GM21515 (cell line): ENCODE measurements around the gene CDH18.

Source experiments
- ATAC-seq: cut with Tn5 transposase; IDR thresholded peaks from one replicate; pipeline ENCODE4 v1.9.1; 2021; ENCODE audit not compliant: unreplicated experiment

Gene CDH18

DNA sequence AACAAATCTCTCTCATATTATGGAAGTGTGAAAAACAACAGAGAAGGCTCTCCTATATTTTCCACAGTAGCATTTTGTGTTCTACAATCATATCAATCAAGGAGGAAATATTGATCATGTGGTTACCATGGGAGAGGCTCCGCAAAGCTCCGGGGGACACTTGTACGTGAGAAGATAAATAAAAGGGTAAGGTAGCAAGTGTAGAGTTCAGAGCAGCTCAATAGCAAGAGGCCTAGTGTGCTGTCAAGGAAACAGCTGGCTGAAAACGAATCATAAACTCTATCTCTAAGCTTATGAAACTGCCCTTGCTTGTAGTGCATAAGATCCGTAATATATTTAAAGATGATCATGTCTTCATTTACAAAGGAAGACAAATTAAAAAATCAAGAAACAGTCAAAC, 57.5 kb downstream of the CDH18 start:
- no peak for ATAC-seq

GRCh38 chr5:19928562-19929421, 59.2 kb downstream of the CDH18 start:
- ATAC-seq = no peak

DNA sequence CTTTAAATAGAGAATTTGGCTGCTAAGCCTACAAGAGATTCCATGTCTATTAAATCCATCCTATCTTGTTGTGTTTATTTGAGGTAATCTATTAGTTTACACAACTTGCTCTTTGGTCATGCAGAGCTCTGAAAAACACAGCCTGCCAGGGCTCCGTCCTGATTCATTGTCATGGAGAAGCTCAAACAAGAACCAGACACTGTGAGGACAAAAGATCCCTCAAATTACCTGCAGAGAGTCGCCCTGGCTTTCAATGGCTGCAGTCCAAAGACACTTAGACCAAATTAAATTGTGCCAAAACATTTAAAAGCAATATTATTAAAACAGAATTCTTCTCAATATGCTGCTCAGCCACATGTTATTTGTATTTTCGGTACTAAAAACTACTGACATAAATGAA, 60.1 kb downstream of the CDH18 start:
- ATAC-seq = no peak

DNA sequence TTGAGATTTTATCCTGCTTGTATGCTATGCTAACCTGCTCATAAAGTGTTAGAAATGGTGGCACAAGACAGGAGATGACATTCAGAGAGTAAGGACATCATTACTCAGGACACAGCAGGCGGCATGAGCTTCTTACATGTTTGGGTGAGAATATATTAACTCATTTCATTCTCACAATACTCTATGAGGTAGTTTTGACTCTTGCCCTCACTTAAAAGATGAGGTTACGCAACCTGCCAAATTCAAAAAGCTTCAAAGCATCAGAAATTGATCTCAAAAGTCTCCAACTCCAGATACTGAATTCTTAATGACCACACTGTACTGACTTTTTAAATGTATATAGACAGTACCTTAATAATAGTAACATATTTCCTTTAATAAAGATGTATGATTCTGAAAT, 60.8 kb downstream of the CDH18 start:
- ATAC-seq = no peak

DNA sequence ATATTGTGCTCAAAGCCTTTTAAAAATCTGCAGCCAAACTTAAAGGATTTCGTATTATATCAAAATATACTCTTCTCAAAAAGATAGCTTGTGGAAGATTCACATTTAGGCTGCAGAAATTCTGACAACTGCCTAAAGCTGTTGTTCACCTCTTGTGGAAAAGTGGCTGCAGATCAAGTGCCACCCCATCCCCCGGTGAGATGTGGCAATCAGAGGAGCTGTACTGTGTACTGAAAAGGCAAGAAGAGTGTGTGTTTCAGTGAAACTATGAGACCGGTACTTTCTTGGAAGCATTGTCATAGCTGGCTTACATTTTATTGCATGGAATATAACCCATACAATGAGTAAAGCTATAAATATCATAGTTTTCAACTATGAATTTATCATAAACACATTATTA, 64.3 kb downstream of the CDH18 start:
- ATAC-seq = no peak

GRCh38 chr5:19920761-19921160, 67.2 kb downstream of the CDH18 start:
- no peak for ATAC-seq

GRCh38 chr5:19918780-19919179, 69.2 kb downstream of the CDH18 start:
- ATAC-seq = no peak

DNA sequence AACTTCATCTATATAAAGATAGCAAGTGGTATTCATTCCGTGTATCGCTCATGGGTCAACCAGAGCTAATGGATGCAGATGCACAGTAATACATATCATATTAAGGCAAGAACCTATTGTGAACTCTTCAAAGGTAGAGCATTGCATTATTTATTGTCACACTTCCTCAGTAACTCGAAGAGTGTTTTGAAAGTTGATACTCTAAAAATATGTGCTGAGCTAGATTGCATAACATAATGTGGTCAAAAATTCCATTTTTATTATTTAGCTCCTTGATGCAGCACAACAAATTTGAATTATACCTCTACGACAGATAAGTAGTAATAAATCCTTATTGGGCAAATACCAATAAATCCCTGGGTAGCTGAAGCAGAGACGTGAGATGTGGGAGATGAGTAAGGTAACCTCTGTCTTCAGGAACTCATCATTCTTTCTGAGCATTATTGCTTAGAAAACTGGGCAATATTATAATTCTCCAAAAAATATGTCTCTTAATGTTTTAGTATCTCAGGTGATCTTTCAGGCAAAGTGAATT, 70.3 kb downstream of the CDH18 start:
- no peak for ATAC-seq

- ATAC-seq = no peak
These were observed 77.9 kb downstream of the CDH18 start for GRCh38 chr5:19910136-19910535.

- ATAC-seq = no peak
These were observed 83.2 kb downstream of the CDH18 start for GRCh38 chr5:19904766-19905165.

DNA sequence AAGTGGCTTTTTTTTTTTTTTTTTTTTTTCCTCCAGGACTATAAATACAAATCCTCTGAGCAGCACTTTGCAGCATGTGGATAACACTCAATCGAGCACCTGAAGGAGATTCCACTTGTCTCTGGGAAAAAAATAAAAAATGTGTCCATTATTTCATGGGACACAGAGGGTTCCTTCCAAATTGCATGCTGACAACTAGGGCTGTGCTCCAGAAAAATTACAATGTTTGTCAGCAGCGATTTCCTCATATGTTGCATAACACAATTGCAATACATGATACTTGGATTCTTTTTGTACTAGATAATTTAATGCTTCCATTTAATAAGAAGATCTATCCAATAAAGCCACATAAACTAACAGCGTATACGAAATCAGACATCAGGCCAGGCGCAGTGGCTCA, 84.4 kb downstream of the CDH18 start:
- no peak for ATAC-seq

DNA sequence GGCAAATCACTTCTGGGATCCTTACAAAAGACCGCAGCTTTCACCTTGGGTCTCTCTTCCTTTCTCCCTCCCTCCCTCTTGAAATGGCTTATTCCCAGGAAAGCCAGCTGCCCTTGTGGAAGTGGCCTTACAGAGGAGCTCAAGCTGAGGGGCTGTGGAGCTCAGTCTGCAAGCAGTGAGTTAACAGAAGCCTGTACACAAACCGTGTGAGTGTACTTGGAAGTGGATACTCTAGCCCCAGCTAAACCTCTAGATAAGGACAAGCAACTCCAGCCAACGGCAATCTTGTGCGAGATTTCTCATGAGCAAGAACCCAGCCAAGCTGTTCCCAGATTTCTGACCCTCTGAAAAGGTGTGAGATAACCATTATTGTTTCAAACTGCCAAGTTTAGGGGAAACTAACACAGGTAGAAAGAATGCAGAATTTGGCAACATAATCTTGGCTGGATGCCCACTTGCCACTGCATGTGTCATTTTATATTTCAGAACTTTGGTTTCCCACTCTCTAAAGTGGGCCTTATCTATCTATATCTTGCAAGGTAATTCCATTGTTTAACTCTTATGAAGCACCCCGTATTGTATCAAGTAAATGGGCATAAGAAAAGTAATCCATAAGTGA, 85.6 kb downstream of the CDH18 start:
- ATAC-seq = no peak

GRCh38 chr5:19900269-19900668, 87.7 kb downstream of the CDH18 start:
- ATAC-seq = no peak

DNA sequence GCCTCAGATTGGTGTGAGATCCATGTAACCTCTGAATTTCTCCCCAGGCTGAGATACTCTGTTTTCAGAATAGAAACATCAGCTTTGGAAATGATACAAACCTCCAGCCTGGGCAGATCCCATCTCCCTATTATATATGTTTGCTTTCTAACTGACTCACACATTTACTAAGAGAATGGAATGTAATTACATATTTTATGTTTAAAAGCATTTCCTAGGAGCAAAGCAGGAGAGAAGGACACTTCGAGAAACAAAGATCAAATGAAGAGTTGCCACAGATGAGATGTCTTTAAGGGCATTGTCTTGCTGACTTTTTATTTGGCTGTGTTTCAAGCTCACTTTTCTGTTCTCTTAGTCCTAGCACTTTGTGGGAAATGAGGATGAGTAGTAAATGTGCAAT, 96.3 kb downstream of the CDH18 start:
- ATAC-seq = no peak

- ATAC-seq = no peak
These were observed 101.7 kb downstream of the CDH18 start for GRCh38 chr5:19886123-19886917.

GRCh38 chr5:19885040-19885824, 102.8 kb downstream of the CDH18 start:
- ATAC-seq = no peak

GRCh38 chr5:19880859-19881436, 107.1 kb downstream of the CDH18 start:
- ATAC-seq = no peak

GRCh38 chr5:19880458-19880857, 107.5 kb downstream of the CDH18 start:
- no peak for ATAC-seq

DNA sequence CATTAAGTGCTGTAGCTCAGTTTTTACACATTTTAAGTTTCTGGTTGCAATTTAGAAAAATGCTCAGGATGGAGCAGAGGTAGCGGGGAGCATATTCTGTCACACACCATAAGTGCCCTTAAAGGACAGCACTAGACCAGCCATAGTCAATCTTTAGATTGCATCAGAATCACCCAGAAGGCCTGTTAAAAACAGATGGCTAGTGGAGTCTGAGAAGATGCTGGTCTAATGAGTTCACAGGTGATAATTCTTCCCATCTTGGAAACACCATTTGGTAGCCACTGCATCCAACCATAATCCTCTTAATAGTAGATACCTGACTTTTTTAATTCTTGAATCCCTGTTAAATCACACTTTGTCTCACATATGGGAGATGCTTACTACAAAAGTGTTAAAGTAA, 113.2 kb downstream of the CDH18 start:
- ATAC-seq = no peak

DNA sequence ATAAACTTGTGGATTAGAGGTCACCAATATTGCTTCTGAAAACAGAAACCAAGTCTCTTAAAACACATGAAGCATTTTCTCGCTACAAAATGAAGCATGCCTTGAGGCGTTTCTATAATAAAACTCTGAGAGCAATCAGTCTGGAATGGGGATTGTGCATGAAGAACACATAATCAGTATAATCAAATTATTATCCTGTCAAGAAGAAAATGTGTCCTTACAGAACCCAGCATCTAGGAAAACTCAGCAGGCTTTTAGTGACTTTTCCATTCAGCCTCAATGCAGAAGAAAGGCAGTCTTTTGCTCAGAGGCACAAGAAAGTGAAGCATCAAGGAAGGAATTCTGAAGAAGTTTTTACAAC, 121.9 kb downstream of the CDH18 start:
- ATAC-seq = no peak
